ENCODE results near the gene SYTL5.

SYTL5 gene

GRCh38 chrX:38151441-38151840, 145.1 kb downstream of the SYTL5 start:
- DNase-seq (ENCODE audit: low read depth in 1 of 2, low spot score in 1 of 2): no peak
- Histone ChIP-seq H3K27me3 (ENCODE audit: insufficient read depth, poor library complexity, severe bottlenecking) (no peaks in the 10 kb centered on the region), H3K4me3 (replicated peaks; ENCODE audit: insufficient read depth, low read length) (no peak overlapping the region), H3K27ac (replicated peaks) (no peak overlapping the region)
- TF ChIP-seq GABPA (IDR thresholded peaks at IDR 0.05; ENCODE audit: low read depth): no peak
- TF ChIP-seq REST (IDR thresholded peaks at IDR 0.05; ENCODE audit: insufficient replicate concordance, low read depth): no peak
- TF ChIP-seq CTCF (IDR thresholded peaks at IDR 0.05; ENCODE audit: insufficient read depth, low read length): no peak
- TF ChIP-seq SPI1 (IDR thresholded peaks at IDR 0.05; ENCODE audit: borderline replicate concordance, low read depth): no peak
- no peak for TF ChIP-seq POLR2AphosphoS5 (IDR thresholded peaks at IDR 0.05; ENCODE audit: low read depth)

- no peaks in the 10 kb centered on the region for H3K27me3 ChIP-seq (ENCODE audit: insufficient read depth, poor library complexity, severe bottlenecking)
- H3K27ac ChIP-seq (replicated peaks): no peak overlapping the region
- TF ChIP-seq CTCF (IDR thresholded peaks at IDR 0.05; ENCODE audit: insufficient read depth, low read length): no peak
- no peak for TF ChIP-seq SPI1 (IDR thresholded peaks at IDR 0.05; ENCODE audit: borderline replicate concordance, low read depth)
- TF ChIP-seq REST (IDR thresholded peaks at IDR 0.05; ENCODE audit: insufficient replicate concordance, low read depth): no peak
- no peak for TF ChIP-seq POLR2AphosphoS5 (IDR thresholded peaks at IDR 0.05; ENCODE audit: low read depth)
- H3K4me3 ChIP-seq (replicated peaks; ENCODE audit: insufficient read depth, low read length): no peak overlapping the region
- DNase-seq (ENCODE audit: low read depth in 1 of 2, low spot score in 1 of 2): no peak
These were observed 148.0 kb downstream of the SYTL5 start for GRCh38 chrX:38154340-38154739.

- Histone ChIP-seq H3K4me3 (replicated peaks; ENCODE audit: insufficient read depth, low read length) (no peak overlapping the region), H3K27ac (replicated peaks) (no peak overlapping the region), H3K27me3 (ENCODE audit: insufficient read depth, poor library complexity, severe bottlenecking) (no peaks in the 10 kb centered on the region)
- DNase-seq (ENCODE audit: low read depth in 1 of 2, low spot score in 1 of 2): no peak
- no peak for TF ChIP-seq CTCF (IDR thresholded peaks at IDR 0.05; ENCODE audit: insufficient read depth, low read length)
- no peak for TF ChIP-seq SPI1 (IDR thresholded peaks at IDR 0.05; ENCODE audit: borderline replicate concordance, low read depth)
- TF ChIP-seq GABPA (IDR thresholded peaks at IDR 0.05; ENCODE audit: low read depth): no peak
- TF ChIP-seq REST (IDR thresholded peaks at IDR 0.05; ENCODE audit: insufficient replicate concordance, low read depth): no peak
- TF ChIP-seq POLR2AphosphoS5 (IDR thresholded peaks at IDR 0.05; ENCODE audit: low read depth): no peak
These were observed 148.5 kb downstream of the SYTL5 start for GRCh38 chrX:38154818-38155217.

Measured in HL-60 (cell line).